ENCODE measurements around the gene SAMD9L. TPM values are rescaled to one million over a fixed set of nuclear protein-coding genes. Genes with fewer than 3 reads are reported as not detected.
A peak's percentile ranks its signal among the peaks of the same experiment; 100 is the strongest.

The SAMD9L gene
- total and polyA plus RNA-seq, 2 donors (not counting 1 experiment from before 2014, with no cell fraction given): 11.8 to 23.9 TPM

DNA sequence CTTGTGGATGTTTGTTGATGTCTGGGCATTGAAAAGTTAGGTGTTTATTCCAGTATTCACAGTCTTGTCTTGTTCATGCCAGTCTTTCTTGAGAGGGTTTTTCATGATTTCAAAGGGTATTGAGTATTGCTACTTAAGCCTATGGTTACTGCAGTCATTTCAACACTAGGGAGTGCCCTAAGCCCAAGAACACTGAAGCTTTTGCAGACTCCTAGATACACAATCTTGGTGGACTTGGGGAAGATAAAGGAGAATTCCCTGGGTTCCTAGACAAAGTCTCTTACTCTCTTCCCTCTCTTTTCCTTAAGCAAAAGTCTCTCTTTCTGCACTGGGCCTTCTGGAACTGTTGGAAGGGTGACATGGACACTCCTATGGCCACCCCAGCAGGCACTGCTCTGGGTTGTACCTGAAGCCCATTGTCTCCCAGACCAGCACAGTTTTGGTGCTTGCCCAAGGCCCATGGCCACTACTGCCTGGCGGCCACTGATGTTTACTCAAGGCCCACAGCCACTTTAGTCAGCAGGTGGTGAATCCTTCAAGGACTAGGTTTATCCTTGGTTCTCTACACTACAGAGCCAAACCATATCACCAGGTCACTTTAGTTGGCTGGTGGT, 55.3 kb downstream of the SAMD9L start:
- Histone ChIP-seq H2AFZ (ENCODE audit: low read length) (no peak overlapping the region), H3K36me3 (ENCODE audit: control insufficient read depth, insufficient read depth, low read length) (no peaks in the 10 kb centered on the region)
- DNase-seq (ENCODE audit: low read depth in 2 of 2): peak; percentile 52 to 68

More for the DNA sequence above, 55.3 kb downstream of the SAMD9L start:
- Histone ChIP-seq H3K27ac (ENCODE audit: insufficient read depth, low read length) (no peak overlapping the region), H3K4me1 (ENCODE audit: control insufficient read depth, extremely low read depth, insufficient read depth, low read length) (no peaks in the 10 kb centered on the region), H3K4me3 (replicated peaks in 1 of 4; ENCODE audit: control extremely low read depth in 1 of 4, insufficient read depth in 1 of 4, low read depth in 3 of 4, low read length in 4 of 4) (no peak overlapping the region), H3K9me3 (ENCODE audit: control insufficient read depth, insufficient read depth, low read depth, low read length) (no peaks in the 10 kb centered on the region), H3K79me2 (ENCODE audit: control insufficient read depth, insufficient read depth, low read length) (no peaks in the 10 kb centered on the region), H3K9ac (ENCODE audit: insufficient read depth, low read length) (no peak overlapping the region), H3K4me2 (ENCODE audit: extremely low read depth, insufficient read depth, low read length) (no peak overlapping the region), H4K20me1 (ENCODE audit: control insufficient read depth, extremely low read depth, insufficient read depth, low read length) (no peaks in the 10 kb centered on the region), H3K27me3 (ENCODE audit: control insufficient read depth, insufficient read depth, low read length) (peaks cover 5% of the 10 kb centered on the region)
- TF ChIP-seq EZH2 (IDR thresholded peaks at IDR 0.05; ENCODE audit: low read length, missing control alignments): no peak
- TF ChIP-seq, protein P1, sequence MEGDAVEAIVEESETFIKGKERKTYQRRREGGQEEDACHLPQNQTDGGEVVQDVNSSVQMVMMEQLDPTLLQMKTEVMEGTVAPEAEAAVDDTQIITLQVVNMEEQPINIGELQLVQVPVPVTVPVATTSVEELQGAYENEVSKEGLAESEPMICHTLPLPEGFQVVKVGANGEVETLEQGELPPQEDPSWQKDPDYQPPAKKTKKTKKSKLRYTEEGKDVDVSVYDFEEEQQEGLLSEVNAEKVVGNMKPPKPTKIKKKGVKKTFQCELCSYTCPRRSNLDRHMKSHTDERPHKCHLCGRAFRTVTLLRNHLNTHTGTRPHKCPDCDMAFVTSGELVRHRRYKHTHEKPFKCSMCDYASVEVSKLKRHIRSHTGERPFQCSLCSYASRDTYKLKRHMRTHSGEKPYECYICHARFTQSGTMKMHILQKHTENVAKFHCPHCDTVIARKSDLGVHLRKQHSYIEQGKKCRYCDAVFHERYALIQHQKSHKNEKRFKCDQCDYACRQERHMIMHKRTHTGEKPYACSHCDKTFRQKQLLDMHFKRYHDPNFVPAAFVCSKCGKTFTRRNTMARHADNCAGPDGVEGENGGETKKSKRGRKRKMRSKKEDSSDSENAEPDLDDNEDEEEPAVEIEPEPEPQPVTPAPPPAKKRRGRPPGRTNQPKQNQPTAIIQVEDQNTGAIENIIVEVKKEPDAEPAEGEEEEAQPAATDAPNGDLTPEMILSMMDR (conservative IDR thresholded peaks at IDR 0.05 in 1 of 2, IDR thresholded peaks at IDR 0.05 in 1 of 2; ENCODE audit: low read depth in 1 of 2, low read length in 2 of 2): peak; percentile 56 to 59

Other genes with a start within 250 kb of the SAMD9L start
- 14.6 and 19.2 TPM in 2 replicates for gene SAMD9, start 30.4 kb downstream of the SAMD9L start, total RNA-seq
- 10.1 and 10.8 TPM in 2 replicates for gene SAMD9, start 30.4 kb downstream of the SAMD9L start, polyA plus RNA-seq
- gene HEPACAM2, start 78.1 kb upstream of the SAMD9L start, total RNA-seq: under 0.01 TPM in 2 replicates
- gene HEPACAM2, start 78.1 kb upstream of the SAMD9L start, polyA plus RNA-seq: 0.02 TPM in 1 of 2 replicates, not detected in the other
- gene VPS50, start 84.0 kb upstream of the SAMD9L start, total RNA-seq: 43.7 and 46.4 TPM in 2 replicates
- 14.4 and 16.1 TPM in 2 replicates for gene VPS50, start 84.0 kb upstream of the SAMD9L start, polyA plus RNA-seq